ENCODE measurements around the gene NDUFA11. TPM values are rescaled to one million over a fixed set of nuclear protein-coding genes. Genes with fewer than 3 reads are reported as not detected.

NDUFA11 gene
- total RNA-seq, 1 donor from 2014 or later = 211 TPM

GRCh38 chr19:5903056-5903623 is 450 bp downstream of the NDUFA11 start:
- DNase-seq (ENCODE audit: low spot score) = no peak
- no peaks in the 10 kb centered on the region for H3K36me3 Mint-ChIP-seq (ENCODE audit: low read depth, unreplicated experiment)
- no peaks in the 10 kb centered on the region for H3K9me3 Mint-ChIP-seq (ENCODE audit: unreplicated experiment)
- H3K4me1 Mint-ChIP-seq (ENCODE audit: unreplicated experiment) = peaks cover 5% of the 10 kb centered on the region
- peaks cover 13% of the 10 kb centered on the region for H3K27me3 Mint-ChIP-seq (ENCODE audit: unreplicated experiment)
- TF ChIP-seq CTCF (IDR thresholded peaks at IDR 0.05; ENCODE audit: unreplicated experiment) = no peak
- H3K27ac Mint-ChIP-seq (ENCODE audit: unreplicated experiment) = peak overlapping the region; percentile 96
- H3K4me3 Mint-ChIP-seq (ENCODE audit: unreplicated experiment) = peak overlapping the region; percentile 100

- Mint-ChIP-seq H3K27ac (ENCODE audit: unreplicated experiment) (peak overlapping the region; percentile 25), H3K27me3 (ENCODE audit: unreplicated experiment) (peaks cover 14% of the 10 kb centered on the region), H3K4me1 (ENCODE audit: unreplicated experiment) (peaks cover 5% of the 10 kb centered on the region), H3K4me3 (ENCODE audit: unreplicated experiment) (no peak overlapping the region), H3K9me3 (ENCODE audit: unreplicated experiment) (no peaks in the 10 kb centered on the region), H3K36me3 (ENCODE audit: low read depth, unreplicated experiment) (no peaks in the 10 kb centered on the region)
- TF ChIP-seq CTCF (IDR thresholded peaks at IDR 0.05; ENCODE audit: unreplicated experiment) = no peak
- no peak for DNase-seq (ENCODE audit: low spot score)
Observed at GRCh38 chr19:5900976-5901375, 2.6 kb downstream of the NDUFA11 start.

DNA sequence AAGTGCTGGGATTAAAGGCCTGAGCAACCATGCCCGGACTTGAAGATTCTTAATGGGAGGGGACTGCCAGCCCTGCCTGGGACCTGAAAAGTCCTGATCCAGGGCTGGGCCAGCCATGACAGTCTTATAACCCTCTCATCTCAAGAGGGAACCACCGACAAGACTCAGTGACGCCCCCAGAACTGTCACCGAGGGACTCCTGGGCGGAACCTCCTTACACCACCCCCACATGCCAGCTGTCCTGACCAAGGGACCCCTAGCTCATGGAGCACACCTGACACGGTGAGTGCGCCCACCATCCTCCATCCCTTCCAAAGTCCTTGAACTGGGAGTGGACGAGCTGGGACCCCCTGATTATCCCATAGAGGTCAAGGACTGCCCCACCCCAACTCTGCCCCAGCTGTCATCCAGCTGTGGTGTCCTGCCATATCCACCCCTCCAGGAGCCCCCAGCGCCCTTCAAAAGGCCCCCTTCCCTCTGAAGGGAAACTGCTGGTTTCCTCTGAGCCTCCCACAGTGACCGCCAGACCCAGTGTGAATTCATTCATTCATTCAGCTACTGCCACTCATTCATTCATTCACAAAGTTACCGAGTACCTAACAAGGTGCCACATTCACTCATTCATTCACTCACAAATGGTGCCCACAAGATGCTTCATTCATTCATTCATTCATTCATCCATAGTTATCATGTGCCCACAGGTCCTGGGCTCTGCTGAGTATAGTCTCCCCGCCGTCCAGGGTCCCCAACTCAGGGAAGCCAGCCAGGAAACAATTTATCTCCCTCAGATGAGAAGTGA is 3.7 kb downstream of the NDUFA11 start:
- H3K9me3 Mint-ChIP-seq (ENCODE audit: unreplicated experiment) = no peaks in the 10 kb centered on the region
- no peak overlapping the region for H3K27ac Mint-ChIP-seq (ENCODE audit: unreplicated experiment)
- H3K4me3 Mint-ChIP-seq (ENCODE audit: unreplicated experiment) = no peak overlapping the region
- TF ChIP-seq CTCF (IDR thresholded peaks at IDR 0.05; ENCODE audit: unreplicated experiment) = no peak
- H3K4me1 Mint-ChIP-seq (ENCODE audit: unreplicated experiment) = peaks cover 5% of the 10 kb centered on the region
- H3K27me3 Mint-ChIP-seq (ENCODE audit: unreplicated experiment) = peaks cover 17% of the 10 kb centered on the region
- H3K36me3 Mint-ChIP-seq (ENCODE audit: low read depth, unreplicated experiment) = no peaks in the 10 kb centered on the region
- no peak for DNase-seq (ENCODE audit: low spot score)

DNA sequence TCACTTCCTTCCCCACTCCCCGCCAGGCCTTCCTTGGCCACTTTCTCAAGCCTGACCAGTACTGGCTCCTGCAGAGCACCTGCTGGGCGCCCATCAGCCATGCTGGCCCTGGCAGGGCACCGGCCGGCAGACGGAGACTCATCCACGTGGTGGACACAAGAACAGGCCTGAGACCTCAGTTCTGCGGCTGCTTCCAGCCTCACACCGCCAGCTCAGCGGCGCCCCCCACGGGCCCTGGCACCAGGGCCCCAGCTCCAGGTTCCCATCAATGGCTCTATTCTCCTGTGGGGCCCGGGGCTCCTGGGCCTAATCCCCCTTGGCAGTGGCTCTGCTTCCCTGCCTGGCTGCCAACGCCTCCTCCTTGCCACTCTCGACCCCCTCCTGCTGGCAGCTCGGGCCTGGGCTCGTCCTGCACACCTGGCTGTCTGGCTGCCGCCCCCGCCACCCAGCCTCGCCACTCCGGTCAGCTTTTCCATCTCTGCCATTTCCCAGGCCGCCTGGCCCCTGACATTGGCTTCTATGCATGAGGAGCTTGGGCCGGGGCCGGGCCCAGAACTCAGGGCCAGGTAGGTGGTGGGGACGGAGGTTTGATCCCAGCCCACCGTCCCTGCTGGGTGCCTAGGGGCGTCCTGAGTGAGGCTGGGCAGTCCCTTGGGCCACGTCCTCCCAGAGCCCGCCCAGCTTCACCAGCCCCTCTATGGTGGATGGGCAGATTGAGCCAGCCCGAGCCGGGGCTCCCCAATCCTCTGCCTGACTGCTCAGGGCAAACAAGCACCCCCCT is 6.2 kb downstream of the NDUFA11 start:
- Mint-ChIP-seq H3K9me3 (ENCODE audit: unreplicated experiment) (no peaks in the 10 kb centered on the region), H3K27ac (ENCODE audit: unreplicated experiment) (no peak overlapping the region), H3K4me3 (ENCODE audit: unreplicated experiment) (no peak overlapping the region), H3K36me3 (ENCODE audit: low read depth, unreplicated experiment) (no peaks in the 10 kb centered on the region), H3K27me3 (ENCODE audit: unreplicated experiment) (peaks cover 9% of the 10 kb centered on the region), H3K4me1 (ENCODE audit: unreplicated experiment) (no peaks in the 10 kb centered on the region)
- TF ChIP-seq CTCF (IDR thresholded peaks at IDR 0.05; ENCODE audit: unreplicated experiment) = peak; percentile 27
- DNase-seq (ENCODE audit: low spot score) = no peak

All from endothelial cell (in vitro differentiated cells).